Measurements from ENCODE around the gene ARRDC3.

- TF ChIP-seq, protein P1, sequence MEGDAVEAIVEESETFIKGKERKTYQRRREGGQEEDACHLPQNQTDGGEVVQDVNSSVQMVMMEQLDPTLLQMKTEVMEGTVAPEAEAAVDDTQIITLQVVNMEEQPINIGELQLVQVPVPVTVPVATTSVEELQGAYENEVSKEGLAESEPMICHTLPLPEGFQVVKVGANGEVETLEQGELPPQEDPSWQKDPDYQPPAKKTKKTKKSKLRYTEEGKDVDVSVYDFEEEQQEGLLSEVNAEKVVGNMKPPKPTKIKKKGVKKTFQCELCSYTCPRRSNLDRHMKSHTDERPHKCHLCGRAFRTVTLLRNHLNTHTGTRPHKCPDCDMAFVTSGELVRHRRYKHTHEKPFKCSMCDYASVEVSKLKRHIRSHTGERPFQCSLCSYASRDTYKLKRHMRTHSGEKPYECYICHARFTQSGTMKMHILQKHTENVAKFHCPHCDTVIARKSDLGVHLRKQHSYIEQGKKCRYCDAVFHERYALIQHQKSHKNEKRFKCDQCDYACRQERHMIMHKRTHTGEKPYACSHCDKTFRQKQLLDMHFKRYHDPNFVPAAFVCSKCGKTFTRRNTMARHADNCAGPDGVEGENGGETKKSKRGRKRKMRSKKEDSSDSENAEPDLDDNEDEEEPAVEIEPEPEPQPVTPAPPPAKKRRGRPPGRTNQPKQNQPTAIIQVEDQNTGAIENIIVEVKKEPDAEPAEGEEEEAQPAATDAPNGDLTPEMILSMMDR (IDR thresholded peaks at IDR 0.05; ENCODE audit: low read depth, low read length) = no peak
- TF ChIP-seq EZH2phosphoT487 (IDR thresholded peaks at IDR 0.05; ENCODE audit: low read depth) = no peak
These were observed 53.8 kb downstream of the ARRDC3 start for GRCh38 chr5:91329283-91329682.

Measured in OCI-LY3 (cell line).